ENCODE results near the gene IL1RAPL1.

Gene IL1RAPL1

DNA sequence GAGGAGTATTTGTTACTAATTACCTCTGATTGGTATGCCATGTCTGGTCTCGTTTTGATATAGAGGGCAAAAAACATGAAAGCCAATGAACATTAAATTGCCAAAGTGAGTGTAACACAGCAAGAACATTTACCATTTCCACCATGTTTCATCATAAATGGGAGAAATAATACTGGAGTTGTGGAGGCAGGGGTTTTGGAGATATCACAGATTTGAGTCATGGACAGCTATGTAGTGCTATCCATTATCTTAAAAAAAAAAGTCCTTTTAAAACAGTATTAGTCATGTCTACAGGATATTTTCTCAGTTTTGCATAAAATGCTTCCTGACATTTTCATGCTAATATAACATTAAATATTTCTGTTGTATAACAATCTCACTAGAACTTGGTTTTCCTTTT, 301.2 kb downstream of the IL1RAPL1 start:
- Histone ChIP-seq H3K4me3 (ENCODE audit: low read length) (no peak overlapping the region), H3K27ac (ENCODE audit: low read length) (no peak overlapping the region), H3K9me3 (ENCODE audit: insufficient read depth, low read depth, low read length) (no peaks in the 10 kb centered on the region), H3K27me3 (ENCODE audit: insufficient read depth, low read length) (no peaks in the 10 kb centered on the region), H3K36me3 (ENCODE audit: insufficient read depth, low read depth, low read length) (no peaks in the 10 kb centered on the region), H3K9ac (ENCODE audit: low read depth, low read length) (no peak overlapping the region), H3K4me1 (ENCODE audit: insufficient read depth, low read length) (no peaks in the 10 kb centered on the region)

DNA sequence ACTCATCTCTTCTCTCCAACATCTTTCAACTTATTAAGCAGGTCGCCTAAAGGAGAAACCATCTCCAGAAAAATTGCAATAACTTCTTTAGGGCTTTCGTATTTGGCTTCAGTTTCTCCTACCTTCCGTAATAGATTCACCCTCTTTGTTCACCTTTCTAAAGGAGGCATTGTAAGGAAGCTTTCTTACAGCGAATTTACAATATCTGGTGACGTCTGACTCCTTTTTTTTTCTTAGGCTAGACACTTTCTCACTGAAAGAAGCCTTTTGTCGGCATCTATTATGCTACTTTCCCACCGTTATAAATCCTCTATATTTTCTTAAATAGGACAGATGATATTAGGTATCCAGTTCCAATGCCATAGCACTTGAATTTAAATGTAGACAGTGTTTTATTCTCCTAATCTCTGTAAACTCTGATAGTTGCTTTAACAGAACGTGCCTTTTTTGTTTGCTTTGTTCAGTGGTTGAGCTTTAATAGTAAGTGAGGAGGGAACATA, 302.4 kb downstream of the IL1RAPL1 start:
- H3K9ac ChIP-seq (ENCODE audit: low read depth, low read length), result no peak overlapping the region
- no peaks in the 10 kb centered on the region for H3K27me3 ChIP-seq (ENCODE audit: insufficient read depth, low read length)
- no peaks in the 10 kb centered on the region for H3K36me3 ChIP-seq (ENCODE audit: insufficient read depth, low read depth, low read length)
- H3K27ac ChIP-seq (ENCODE audit: low read length), result no peak overlapping the region
- H3K4me1 ChIP-seq (ENCODE audit: insufficient read depth, low read length), result no peaks in the 10 kb centered on the region
- no peak overlapping the region for H3K4me3 ChIP-seq (ENCODE audit: low read length)
- no peaks in the 10 kb centered on the region for H3K9me3 ChIP-seq (ENCODE audit: insufficient read depth, low read depth, low read length)

DNA sequence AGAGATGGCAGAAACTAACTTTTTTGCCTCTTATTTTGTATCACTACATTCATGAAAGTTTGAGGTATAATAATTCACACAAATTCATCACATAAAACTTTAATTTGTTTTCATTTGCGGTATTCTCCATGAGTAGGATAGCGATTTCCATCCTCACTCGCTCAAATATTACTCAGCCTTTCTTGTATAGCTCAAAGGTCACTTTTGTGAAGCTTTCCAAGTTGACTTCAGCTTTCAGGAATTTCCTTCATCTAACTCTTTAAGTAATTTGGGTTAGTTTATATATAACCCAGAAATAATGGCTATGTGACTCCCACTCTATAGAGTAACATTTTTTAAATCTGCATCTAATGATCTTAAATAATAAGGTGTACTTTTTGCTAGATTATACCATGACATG, 314.4 kb downstream of the IL1RAPL1 start:
- Histone ChIP-seq H3K4me1 (ENCODE audit: insufficient read depth, low read length) (no peaks in the 10 kb centered on the region; the same call in 1 of the 2 replicates), H3K36me3 (ENCODE audit: insufficient read depth, low read depth, low read length) (no peaks in the 10 kb centered on the region), H3K9me3 (ENCODE audit: insufficient read depth, low read depth, low read length) (no peaks in the 10 kb centered on the region), H3K9ac (ENCODE audit: low read depth, low read length) (no peak overlapping the region), H3K27me3 (ENCODE audit: insufficient read depth, low read length) (no peaks in the 10 kb centered on the region), H3K27ac (ENCODE audit: low read length) (no peak overlapping the region), H3K4me3 (ENCODE audit: low read length) (no peak overlapping the region)

DNA sequence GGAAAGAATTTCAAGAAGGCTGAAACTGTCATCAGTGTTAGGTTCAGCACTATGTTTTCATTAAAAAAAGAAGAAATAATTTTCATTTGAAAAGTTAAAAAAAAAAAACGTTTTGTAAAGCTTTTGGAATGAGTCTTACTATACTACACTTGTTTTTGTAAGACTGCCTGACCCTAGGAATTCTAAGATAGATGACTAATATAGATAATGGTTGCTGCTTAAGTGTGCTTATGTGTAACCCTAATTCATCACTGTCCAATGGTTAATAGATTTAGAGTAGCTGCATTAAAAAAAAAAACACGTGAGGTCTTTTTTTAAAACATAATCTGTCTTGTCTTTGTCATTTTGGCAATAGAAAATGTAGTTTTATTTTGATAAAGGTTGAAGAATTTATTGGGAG, 323.2 kb downstream of the IL1RAPL1 start:
- Histone ChIP-seq H3K27ac (ENCODE audit: low read length) (no peak overlapping the region), H3K9me3 (ENCODE audit: insufficient read depth, low read depth, low read length) (no peaks in the 10 kb centered on the region), H3K27me3 (ENCODE audit: insufficient read depth, low read length) (no peaks in the 10 kb centered on the region), H3K4me3 (ENCODE audit: low read length) (no peak overlapping the region), H3K9ac (ENCODE audit: low read depth, low read length) (no peak overlapping the region), H3K4me1 (ENCODE audit: insufficient read depth, low read length) (no peaks in the 10 kb centered on the region), H3K36me3 (ENCODE audit: insufficient read depth, low read depth, low read length) (no peaks in the 10 kb centered on the region)

DNA sequence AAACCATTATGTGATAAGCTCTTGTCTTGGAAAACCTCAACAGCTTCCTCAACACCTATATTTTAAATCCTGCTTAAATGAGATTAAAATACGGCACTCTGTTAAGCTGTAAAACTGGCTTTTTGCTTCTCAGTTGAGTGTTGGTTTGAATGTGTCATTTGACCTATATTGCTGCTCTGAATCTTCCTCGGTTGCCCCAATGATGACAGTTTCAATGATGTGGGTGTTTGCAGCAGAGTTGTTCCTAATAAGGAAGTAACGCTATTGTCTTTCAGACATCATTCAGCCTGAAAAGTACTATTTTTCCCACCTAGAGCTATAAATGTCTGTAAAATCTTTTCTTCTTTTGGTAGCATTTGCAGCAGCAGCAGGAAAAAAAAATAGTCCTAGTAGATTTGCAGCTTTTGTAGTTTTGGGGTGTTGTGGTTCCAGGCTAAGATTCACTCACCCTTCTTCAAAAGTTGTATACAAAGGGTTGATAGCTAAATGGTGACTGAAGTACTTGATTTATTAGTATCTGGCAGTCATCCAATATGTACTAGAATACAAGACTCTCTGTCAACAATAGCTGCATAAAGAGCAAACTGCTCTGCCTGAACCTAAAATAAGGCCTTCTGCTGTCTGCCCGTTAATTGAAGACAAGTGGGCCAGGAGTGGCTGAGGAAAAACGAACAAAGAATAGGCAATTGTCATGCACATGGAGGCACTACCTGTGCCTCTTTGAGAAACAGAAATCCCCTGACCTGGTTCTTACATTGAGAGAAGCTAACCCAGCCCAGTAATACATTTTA, 333.1 kb downstream of the IL1RAPL1 start:
- H3K9me3 ChIP-seq (ENCODE audit: insufficient read depth, low read depth, low read length), result no peaks in the 10 kb centered on the region
- H3K27ac ChIP-seq (ENCODE audit: low read length), result no peak overlapping the region
- no peak overlapping the region; the same call in 1 of the 2 replicates for H3K4me3 ChIP-seq (ENCODE audit: low read length)
- H3K9ac ChIP-seq (ENCODE audit: low read depth, low read length), result no peak overlapping the region
- H3K4me1 ChIP-seq (ENCODE audit: insufficient read depth, low read length), result peaks cover 21% of the 10 kb centered on the region
- no peaks in the 10 kb centered on the region for H3K27me3 ChIP-seq (ENCODE audit: insufficient read depth, low read length)
- H3K36me3 ChIP-seq (ENCODE audit: insufficient read depth, low read depth, low read length), result no peaks in the 10 kb centered on the region

DNA sequence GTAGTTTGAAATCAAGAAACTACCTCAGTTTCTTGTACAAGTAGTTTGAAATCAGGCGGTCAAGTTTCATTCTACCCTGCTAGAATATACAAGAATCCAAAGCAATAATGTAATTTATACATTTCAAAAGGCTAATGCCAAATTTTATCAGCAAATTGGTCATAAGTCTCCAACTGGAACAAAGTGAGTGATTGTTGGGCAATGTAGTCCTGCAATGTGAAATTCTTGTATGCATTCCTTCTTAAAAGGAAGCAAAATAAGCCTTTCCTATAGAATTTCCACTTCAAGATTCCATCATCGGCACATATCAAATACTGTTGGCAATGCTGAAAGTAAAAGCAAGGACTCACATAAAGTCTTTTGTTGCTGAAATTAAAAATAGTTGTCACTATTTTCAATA, 334.9 kb downstream of the IL1RAPL1 start:
- H3K9me3 ChIP-seq (ENCODE audit: insufficient read depth, low read depth, low read length), result no peaks in the 10 kb centered on the region
- H3K36me3 ChIP-seq (ENCODE audit: insufficient read depth, low read depth, low read length), result no peaks in the 10 kb centered on the region
- peaks cover 21% of the 10 kb centered on the region for H3K4me1 ChIP-seq (ENCODE audit: insufficient read depth, low read length)
- H3K4me3 ChIP-seq (ENCODE audit: low read length), result no peak overlapping the region
- no peak overlapping the region for H3K9ac ChIP-seq (ENCODE audit: low read depth, low read length)
- H3K27ac ChIP-seq (ENCODE audit: low read length), result no peak overlapping the region
- no peaks in the 10 kb centered on the region for H3K27me3 ChIP-seq (ENCODE audit: insufficient read depth, low read length)

DNA sequence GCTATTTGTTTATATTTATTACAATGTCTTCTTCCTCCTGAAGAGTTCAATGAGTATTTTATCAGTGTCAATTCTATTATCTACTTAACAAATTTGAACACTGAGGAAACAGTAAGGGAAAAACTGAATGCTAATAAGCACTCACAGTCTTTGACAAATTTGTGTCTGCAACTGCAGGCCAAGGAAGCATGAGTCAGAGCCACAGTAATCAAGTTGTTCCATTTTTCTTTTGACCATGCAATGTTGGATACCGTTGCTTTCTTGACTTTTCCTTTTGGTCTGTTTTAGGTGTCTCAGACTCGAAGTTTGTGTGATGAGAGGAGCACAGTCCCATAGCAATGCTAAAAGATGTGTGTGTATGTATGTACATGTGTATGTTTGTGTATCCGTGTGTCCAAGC, 359.6 kb downstream of the IL1RAPL1 start:
- H3K27ac ChIP-seq (ENCODE audit: low read length), result no peak overlapping the region
- H3K9ac ChIP-seq (ENCODE audit: low read depth, low read length), result no peak overlapping the region
- H3K4me1 ChIP-seq (ENCODE audit: insufficient read depth, low read length), result no peaks in the 10 kb centered on the region

DNA sequence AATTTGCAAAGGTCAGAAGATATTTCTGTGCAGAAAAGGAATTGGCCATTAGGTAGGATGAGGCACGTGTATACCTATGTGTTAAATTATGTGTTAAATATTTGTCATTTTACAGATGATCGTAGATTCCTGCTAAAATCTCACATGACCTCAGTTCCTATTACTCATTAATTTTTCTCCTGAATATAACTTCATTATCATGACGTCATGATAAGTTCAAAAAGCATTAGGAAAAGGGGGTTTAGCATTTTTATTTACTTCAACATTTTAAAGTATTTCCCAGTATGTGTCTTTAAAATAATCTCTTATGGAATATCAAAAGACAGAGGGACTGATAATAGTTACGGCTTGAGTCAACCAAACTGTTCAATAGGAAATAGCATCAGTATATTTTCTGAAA, 372.8 kb downstream of the IL1RAPL1 start:
- Histone ChIP-seq H3K27ac (ENCODE audit: low read length) (no peak overlapping the region), H3K9ac (ENCODE audit: low read depth, low read length) (no peak overlapping the region), H3K4me3 (ENCODE audit: low read length) (no peak overlapping the region), H3K27me3 (ENCODE audit: insufficient read depth, low read length) (no peaks in the 10 kb centered on the region), H3K36me3 (ENCODE audit: insufficient read depth, low read depth, low read length) (no peaks in the 10 kb centered on the region), H3K4me1 (ENCODE audit: insufficient read depth, low read length) (no peaks in the 10 kb centered on the region), H3K9me3 (ENCODE audit: insufficient read depth, low read depth, low read length) (no peaks in the 10 kb centered on the region)

More for the DNA sequence above, 359.6 kb downstream of the IL1RAPL1 start:
- Histone ChIP-seq H3K27me3 (ENCODE audit: insufficient read depth, low read length) (no peaks in the 10 kb centered on the region), H3K36me3 (ENCODE audit: insufficient read depth, low read depth, low read length) (no peaks in the 10 kb centered on the region), H3K9me3 (ENCODE audit: insufficient read depth, low read depth, low read length) (no peaks in the 10 kb centered on the region), H3K4me3 (ENCODE audit: low read length) (no peak overlapping the region)

DNA sequence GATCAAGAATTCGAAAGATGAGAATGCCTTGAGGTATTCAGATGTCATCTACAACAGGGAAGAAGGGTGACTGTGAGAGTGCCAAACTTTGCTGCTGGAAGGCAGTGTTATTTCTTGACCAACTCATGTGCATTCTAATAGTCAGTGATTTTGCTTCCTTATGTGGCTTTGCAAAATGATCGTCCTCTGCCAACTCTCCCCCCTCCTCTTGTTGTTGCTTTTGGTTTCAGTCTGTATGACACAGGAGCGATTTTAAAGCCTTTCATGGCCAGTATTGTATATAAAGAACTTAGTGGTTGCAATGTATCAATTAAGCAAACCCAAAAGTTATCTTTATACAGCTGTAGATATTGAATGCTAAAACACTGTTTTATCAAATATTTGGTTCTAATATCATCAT, 379.1 kb downstream of the IL1RAPL1 start:
- Histone ChIP-seq H3K4me1 (ENCODE audit: insufficient read depth, low read length) (peaks cover 7% of the 10 kb centered on the region), H3K9me3 (ENCODE audit: insufficient read depth, low read depth, low read length) (no peaks in the 10 kb centered on the region), H3K27me3 (ENCODE audit: insufficient read depth, low read length) (no peaks in the 10 kb centered on the region), H3K36me3 (ENCODE audit: insufficient read depth, low read depth, low read length) (no peaks in the 10 kb centered on the region), H3K4me3 (ENCODE audit: low read length) (no peak overlapping the region), H3K27ac (ENCODE audit: low read length) (no peak overlapping the region), H3K9ac (ENCODE audit: low read depth, low read length) (no peak overlapping the region)

DNA sequence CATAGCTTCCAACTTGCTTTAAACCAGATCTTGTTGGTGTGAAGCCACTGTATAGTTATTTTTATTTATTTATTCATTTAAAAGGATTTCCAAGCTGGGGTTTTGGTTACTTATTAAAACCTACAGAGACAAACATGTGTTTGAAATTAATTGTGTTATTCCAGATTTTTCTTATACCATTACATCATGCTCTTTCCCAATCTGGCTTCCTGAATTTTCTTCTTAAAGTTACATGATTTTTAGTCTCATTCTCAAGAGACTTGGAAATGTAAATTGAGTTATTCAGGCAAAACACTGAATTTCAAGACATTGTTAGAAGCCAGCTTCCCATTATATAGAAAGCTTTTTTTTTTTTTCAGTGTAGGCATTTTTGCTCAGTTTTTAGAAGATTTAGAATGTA, 381.9 kb downstream of the IL1RAPL1 start:
- no peak overlapping the region for H3K9ac ChIP-seq (ENCODE audit: low read depth, low read length)
- no peaks in the 10 kb centered on the region for H3K36me3 ChIP-seq (ENCODE audit: insufficient read depth, low read depth, low read length)
- peaks cover 7% of the 10 kb centered on the region for H3K4me1 ChIP-seq (ENCODE audit: insufficient read depth, low read length)

DNA sequence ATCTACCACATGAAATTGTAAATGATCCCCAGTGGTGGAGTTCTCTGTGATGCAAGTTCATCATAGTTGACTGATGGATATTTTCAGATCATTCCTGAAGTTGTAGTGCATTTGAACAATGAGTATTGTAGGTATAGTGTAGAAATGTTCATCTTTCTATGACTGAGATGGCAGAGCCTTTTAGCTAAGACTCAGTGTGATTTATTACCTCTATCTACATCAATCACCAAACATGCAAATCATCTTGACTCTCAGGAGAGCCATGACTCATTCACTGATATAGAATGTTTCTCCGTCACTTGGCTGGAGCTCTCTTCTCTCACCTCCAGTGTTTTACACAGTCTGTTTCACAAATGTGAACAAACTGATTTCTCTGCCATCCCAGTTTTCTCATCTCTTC, 392.6 kb downstream of the IL1RAPL1 start:
- no peak overlapping the region for H3K4me3 ChIP-seq (ENCODE audit: low read length)
- no peaks in the 10 kb centered on the region for H3K36me3 ChIP-seq (ENCODE audit: insufficient read depth, low read depth, low read length)
- H3K27me3 ChIP-seq (ENCODE audit: insufficient read depth, low read length), result no peaks in the 10 kb centered on the region
- no peak overlapping the region for H3K9ac ChIP-seq (ENCODE audit: low read depth, low read length)
- no peaks in the 10 kb centered on the region for H3K4me1 ChIP-seq (ENCODE audit: insufficient read depth, low read length)
- H3K9me3 ChIP-seq (ENCODE audit: insufficient read depth, low read depth, low read length), result no peaks in the 10 kb centered on the region
- H3K27ac ChIP-seq (ENCODE audit: low read length), result no peak overlapping the region

More for the DNA sequence above, 381.9 kb downstream of the IL1RAPL1 start:
- Histone ChIP-seq H3K27ac (ENCODE audit: low read length) (no peak overlapping the region), H3K27me3 (ENCODE audit: insufficient read depth, low read length) (no peaks in the 10 kb centered on the region), H3K4me3 (ENCODE audit: low read length) (no peak overlapping the region), H3K9me3 (ENCODE audit: insufficient read depth, low read depth, low read length) (no peaks in the 10 kb centered on the region)

DNA sequence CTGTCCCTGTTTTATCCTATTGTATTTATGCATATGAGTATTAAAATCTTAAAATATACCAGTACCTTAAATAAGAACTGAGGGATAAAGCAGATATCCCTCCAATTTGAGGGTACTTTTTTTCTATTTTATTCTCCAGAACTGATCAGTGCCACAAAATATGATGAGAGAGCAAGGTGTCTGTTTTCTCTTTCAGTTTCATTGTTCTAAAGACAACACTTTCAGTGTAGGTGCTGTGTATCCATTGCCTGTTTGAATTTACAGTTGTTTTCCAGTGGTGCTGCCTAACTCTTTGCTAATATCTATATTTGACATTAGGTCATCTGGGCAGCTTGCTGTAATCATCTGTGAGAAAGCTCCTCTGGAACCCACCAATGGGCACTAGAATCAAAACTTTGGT, 394.7 kb downstream of the IL1RAPL1 start:
- Histone ChIP-seq H3K4me3 (ENCODE audit: low read length) (no peak overlapping the region), H3K27me3 (ENCODE audit: insufficient read depth, low read length) (no peaks in the 10 kb centered on the region), H3K27ac (ENCODE audit: low read length) (no peak overlapping the region), H3K36me3 (ENCODE audit: insufficient read depth, low read depth, low read length) (no peaks in the 10 kb centered on the region), H3K9ac (ENCODE audit: low read depth, low read length) (no peak overlapping the region), H3K9me3 (ENCODE audit: insufficient read depth, low read depth, low read length) (no peaks in the 10 kb centered on the region), H3K4me1 (ENCODE audit: insufficient read depth, low read length) (no peaks in the 10 kb centered on the region)
